ENCODE measurements around the gene PCMT1. TPM values are rescaled to one million over a fixed set of nuclear protein-coding genes. Genes with fewer than 3 reads are reported as not detected.

The PCMT1 gene
- total and polyA plus RNA-seq, 9 donors, result 48.1 to 71.8 (median 54.7) TPM

DNA sequence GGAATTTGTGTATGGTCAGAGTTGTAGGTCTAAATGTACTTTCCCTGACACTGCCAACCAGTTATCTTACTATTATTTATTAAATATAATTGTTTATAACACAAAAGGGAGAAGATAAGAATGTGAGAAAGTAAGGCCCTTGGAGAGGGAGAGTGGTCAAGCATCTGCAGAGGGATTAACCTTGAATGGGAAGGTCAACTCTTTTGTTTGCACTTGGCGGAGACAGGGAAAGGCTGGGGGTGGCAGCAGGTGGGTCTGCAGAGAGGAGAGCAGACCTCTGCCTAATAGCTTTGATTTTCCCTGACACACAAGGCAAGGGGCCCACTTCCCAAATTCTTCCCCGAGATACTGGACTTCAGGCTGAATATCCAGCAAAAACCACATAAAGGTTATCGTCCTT lies 110.4 kb downstream of the PCMT1 start:
- Histone ChIP-seq H3K4me3 (no peak overlapping the region), H3K27me3 (no peaks in the 10 kb centered on the region), H3K36me3 (no peaks in the 10 kb centered on the region), H3K9me3 (no peaks in the 10 kb centered on the region), H3K4me1 (ENCODE audit: insufficient read depth) (peaks cover 5% of the 10 kb centered on the region), H3K27ac (no peak overlapping the region)
- TF ChIP-seq, protein P1, sequence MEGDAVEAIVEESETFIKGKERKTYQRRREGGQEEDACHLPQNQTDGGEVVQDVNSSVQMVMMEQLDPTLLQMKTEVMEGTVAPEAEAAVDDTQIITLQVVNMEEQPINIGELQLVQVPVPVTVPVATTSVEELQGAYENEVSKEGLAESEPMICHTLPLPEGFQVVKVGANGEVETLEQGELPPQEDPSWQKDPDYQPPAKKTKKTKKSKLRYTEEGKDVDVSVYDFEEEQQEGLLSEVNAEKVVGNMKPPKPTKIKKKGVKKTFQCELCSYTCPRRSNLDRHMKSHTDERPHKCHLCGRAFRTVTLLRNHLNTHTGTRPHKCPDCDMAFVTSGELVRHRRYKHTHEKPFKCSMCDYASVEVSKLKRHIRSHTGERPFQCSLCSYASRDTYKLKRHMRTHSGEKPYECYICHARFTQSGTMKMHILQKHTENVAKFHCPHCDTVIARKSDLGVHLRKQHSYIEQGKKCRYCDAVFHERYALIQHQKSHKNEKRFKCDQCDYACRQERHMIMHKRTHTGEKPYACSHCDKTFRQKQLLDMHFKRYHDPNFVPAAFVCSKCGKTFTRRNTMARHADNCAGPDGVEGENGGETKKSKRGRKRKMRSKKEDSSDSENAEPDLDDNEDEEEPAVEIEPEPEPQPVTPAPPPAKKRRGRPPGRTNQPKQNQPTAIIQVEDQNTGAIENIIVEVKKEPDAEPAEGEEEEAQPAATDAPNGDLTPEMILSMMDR (IDR thresholded peaks at IDR 0.05), result no peak
- TF ChIP-seq EP300 (IDR thresholded peaks at IDR 0.05) (no peak), POLR2A (IDR thresholded peaks at IDR 0.05) (no peak)
- no peak for DNase-seq
- WGBS, 3 donors, result 75 to 90% (median 89%) methylated on average over 3 of the region's 3 CpGs
- intact Hi-C loops (cut with DNase I), result loop anchor here in 1 of 4 donors (10.0 kb wide), 1 partner anchor 65 kb away; the partner anchor contains the start of gene RAET1G

DNA sequence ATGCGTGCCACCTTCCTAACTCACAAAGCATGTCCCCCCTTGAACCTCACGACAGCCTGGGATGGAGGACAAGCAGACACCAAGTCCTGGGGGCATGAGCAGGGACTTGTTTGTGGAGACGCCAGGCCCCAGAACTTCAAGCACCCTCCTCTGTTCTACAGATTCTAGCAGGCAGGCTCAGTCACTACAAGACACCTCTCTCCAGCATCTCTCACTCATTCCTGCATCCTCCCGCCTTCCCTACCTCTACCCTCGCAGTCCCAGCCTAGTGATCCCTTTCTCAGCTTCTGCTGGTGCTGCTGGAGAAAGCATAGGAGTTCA lies 110.9 kb downstream of the PCMT1 start:
- DNase-seq, result no peak
- Histone ChIP-seq H3K4me3 (no peak overlapping the region), H3K9me3 (no peaks in the 10 kb centered on the region), H3K27me3 (no peaks in the 10 kb centered on the region), H3K36me3 (no peaks in the 10 kb centered on the region), H3K4me1 (ENCODE audit: insufficient read depth) (peaks cover 5% of the 10 kb centered on the region), H3K27ac (no peak overlapping the region)
- 91 to 96% (median 94%) methylated on average over 5 of the region's 5 CpGs for WGBS, 3 donors
- no peak for TF ChIP-seq EP300 (IDR thresholded peaks at IDR 0.05)
- TF ChIP-seq POLR2A (IDR thresholded peaks at IDR 0.05), result no peak
- TF ChIP-seq, protein P1 (IDR thresholded peaks at IDR 0.05), result no peak
- intact Hi-C loops (cut with DNase I), result loop anchor here in 1 of 4 donors (10.0 kb wide), 1 partner anchor 64 kb away; the partner anchor contains the start of gene RAET1G

Other genes with a start within 250 kb of the PCMT1 start
- gene PPIL4, start 203.7 kb upstream of the PCMT1 start, total RNA-seq, result 10 to 100 TPM; 35.1 to 50.6 (median 39.5) TPM
- gene PPIL4, start 203.7 kb upstream of the PCMT1 start, polyA plus RNA-seq, result 10 to 100 TPM; 29.4 to 32.5 TPM
- gene GINM1, start 183.4 kb upstream of the PCMT1 start, total RNA-seq, result 10 to 100 TPM; 50.4 to 82.6 (median 62.3) TPM
- 10 to 100 TPM; 68.3 to 69.8 TPM for gene GINM1, start 183.4 kb upstream of the PCMT1 start, polyA plus RNA-seq
- gene KATNA1, start 101.0 kb upstream of the PCMT1 start, total RNA-seq, result 10 to 100 TPM; 10.6 to 21.3 (median 18.3) TPM
- 10 to 100 TPM; 21.4 to 31.4 TPM for gene KATNA1, start 101.0 kb upstream of the PCMT1 start, polyA plus RNA-seq
- gene LATS1, start 31.6 kb upstream of the PCMT1 start, total RNA-seq, result 10 to 100 TPM; 19.6 to 46.0 (median 36.4) TPM
- 10 to 100 TPM; 10.7 to 19.1 TPM for gene LATS1, start 31.6 kb upstream of the PCMT1 start, polyA plus RNA-seq
- gene NUP43, start 3.2 kb upstream of the PCMT1 start, total RNA-seq, result 10 to 100 TPM; 14.2 to 37.3 (median 26.0) TPM
- gene NUP43, start 3.2 kb upstream of the PCMT1 start, polyA plus RNA-seq, result 10 to 100 TPM in 1 of 2 donors, 1 to 10 TPM in 1; 8.9 to 20.2 TPM
- 10 to 100 TPM; 26.2 to 48.2 (median 37.5) TPM for gene LRP11, start 114.6 kb downstream of the PCMT1 start, total RNA-seq
- gene LRP11, start 114.6 kb downstream of the PCMT1 start, polyA plus RNA-seq, result 10 to 100 TPM; 21.8 to 45.2 TPM
- under 1 TPM in 4 of 7 donors, not detected in 3; 0.18 to 0.69 (median 0.29) TPM for gene RAET1E, start 148.4 kb downstream of the PCMT1 start, total RNA-seq
- gene RAET1E, start 148.4 kb downstream of the PCMT1 start, polyA plus RNA-seq, result under 1 TPM; 0.11 to 0.23 TPM
- 1 to 10 TPM in 1 of 7 donors, under 1 TPM in 5, not detected in 1; 0.42 to 1.1 (median 0.64) TPM for gene RAET1G, start 173.4 kb downstream of the PCMT1 start, total RNA-seq
- gene RAET1G, start 173.4 kb downstream of the PCMT1 start, polyA plus RNA-seq, result 1 to 10 TPM in 1 of 2 donors, under 1 TPM in 1; 0.86 to 1.5 TPM
- gene ULBP2, start 192.3 kb downstream of the PCMT1 start, total RNA-seq, result under 1 TPM in 1 of 7 donors, not detected in 6; 0.23 TPM
- gene ULBP2, start 192.3 kb downstream of the PCMT1 start, polyA plus RNA-seq, result 1 to 10 TPM in 1 of 2 donors, under 1 TPM in 1; 0.08 to 3.6 TPM
- gene ULBP1, start 214.2 kb downstream of the PCMT1 start, total RNA-seq, result 1 to 10 TPM in 1 of 7 donors, under 1 TPM in 3, not detected in 3; 0.08 to 1.2 (median 0.09) TPM
- gene ULBP1, start 214.2 kb downstream of the PCMT1 start, polyA plus RNA-seq, result 1 to 10 TPM in 1 of 2 donors, under 1 TPM in 1; 0.02 to 7.7 TPM

All from ovary (tissue), 9 donors.